Measurements from ENCODE around the gene MOB3A.

The MOB3A gene

DNA sequence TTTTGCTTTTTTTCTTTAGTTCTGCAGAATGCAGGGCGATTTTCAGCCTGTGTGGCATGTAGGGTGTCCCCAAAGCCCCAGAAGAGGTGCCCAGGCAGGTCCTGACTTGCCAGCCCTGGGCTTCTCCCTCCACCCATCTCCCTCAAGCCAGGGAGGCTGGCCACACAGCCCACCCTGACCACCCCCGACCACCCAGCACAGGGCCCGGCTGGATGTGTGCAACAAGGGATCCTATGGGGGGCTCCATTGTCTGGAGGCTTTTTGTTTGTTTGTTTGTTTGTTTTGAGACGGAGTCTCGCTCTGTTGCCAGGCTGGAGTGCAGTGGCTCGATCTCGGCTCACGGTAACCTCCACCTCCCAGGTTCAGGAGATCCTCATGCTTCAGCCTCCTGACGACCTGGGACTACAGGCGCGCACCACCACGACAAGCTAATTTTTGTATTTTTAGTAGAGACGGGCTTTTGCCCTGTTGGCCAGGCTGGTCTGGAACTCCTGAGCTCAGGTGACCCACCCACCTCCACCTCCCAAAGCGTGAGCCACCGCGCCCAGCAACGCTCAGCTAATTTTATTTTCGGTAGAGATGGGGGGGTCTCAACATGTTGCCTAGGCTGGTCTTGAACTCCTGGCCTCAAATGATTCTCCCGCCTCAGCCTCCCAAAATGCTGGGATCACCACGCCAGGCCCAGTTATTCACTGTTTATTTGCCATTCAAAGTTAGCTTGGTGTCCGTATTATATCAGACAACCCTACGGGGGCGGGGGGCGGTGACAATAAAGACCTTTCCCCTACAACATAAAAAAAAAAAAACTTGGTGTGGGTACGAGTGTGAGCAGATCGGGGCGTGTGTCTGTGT lies 37.3 kb downstream of the MOB3A start:
- DNase-seq, result no peak

DNA sequence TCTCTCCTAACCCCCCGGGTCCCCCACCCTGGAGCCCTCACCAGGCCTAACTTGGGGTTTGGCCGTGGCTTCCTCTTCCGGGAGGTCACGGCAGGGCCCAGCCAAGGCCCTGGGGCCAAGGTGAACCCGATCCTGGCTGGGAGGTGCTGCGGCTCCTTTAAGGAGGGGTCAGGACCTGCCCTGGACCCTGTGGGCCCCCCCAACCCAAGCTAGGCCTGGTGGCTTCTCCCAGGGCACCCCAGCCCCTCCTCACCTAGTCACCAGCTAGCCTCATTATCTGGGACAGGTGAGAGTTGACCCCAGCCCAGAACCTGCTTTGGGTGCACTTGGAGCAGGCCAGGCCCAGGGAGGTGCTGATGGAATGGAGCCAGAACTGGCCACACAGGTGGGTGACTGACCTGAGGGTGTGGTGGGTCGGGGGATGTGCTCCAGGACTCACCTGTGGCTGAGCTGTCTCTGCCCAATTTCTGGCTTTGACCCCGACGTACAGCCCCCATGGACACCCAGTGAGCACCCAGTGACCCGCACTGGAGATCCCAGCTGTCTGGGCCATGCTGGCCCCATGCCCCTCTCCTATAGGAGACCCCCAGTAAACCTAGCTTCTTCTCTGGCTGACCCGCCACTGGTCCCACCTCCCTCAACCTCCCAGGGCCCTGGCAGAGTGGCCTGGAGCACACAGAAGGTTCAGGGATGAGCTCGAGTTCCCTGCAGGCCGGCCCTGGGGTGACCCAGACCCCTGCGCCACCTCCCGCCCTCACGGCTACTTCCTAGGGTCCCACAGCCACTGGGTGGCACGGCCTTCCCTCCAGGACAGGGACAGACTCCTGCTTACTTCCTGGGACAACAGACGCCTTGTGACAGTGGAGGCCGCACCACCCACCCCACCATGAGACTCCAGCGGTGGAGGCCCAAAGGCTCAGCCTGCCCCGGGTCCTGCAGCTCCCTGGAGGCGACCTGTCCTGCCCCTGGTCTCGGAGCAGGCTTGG lies 38.3 kb downstream of the MOB3A start:
- no peak for DNase-seq

DNA sequence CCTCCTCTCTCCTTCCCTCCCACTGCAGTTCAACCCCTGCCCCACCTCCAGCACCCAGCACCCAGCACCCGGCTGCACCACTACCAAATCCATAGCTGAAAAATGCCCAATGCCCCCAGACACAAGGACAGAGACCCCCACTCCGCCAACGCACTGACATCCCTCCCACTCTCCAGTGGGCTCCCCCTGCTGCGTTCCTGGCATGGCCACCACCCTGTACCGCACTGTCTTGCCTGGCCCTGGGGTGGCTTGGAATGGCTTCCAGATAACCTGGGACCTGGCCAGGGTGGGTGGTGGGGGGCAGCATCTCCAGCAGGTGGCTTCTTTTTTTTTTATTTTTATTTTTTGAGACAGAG lies 39.3 kb downstream of the MOB3A start:
- DNase-seq, result no peak

DNA sequence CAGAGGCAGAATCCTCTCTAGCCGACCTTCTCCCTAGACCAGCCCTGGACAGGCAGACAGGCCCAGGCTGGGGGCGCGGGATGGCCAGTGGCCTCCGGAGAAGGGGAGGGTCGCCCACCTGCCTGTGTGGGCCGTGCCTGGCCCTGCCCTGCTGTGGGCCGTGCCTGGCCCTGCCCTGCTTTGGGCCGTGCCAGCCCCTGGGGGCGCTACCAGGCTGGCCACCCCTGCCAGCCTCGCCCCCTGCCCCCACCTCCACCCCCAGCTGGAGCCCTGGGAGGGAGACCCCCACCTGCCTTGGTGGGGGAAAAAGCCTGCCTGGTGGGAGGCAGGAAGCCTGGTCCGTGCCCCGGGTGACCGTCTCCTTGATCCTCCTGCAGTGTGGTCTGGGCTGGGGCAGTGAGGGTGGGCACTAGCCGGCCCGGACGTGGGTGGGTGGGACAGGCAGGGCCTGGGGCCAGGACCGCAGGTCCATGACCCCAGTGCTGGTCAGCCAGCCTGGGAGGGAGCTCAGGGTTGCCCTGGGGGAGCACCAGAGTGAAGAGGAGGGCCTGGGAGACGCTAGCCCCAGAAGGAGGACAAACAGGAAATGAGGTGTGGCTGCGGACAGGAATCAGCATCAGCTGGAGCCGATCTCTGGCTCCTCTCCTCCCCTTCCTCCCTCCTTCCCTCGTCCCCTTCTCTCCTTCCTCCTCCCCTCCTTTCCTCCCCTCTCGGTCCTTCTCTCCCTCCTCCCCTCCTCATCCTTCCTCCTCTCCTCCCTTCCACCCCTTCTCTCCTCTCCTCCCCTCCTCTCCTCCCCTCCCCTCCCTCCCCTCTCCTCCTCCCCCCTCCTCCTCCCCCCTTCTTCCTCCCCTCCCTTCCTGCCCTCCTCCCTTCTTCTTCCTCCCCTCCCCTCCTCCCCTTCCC lies 39.9 kb downstream of the MOB3A start:
- DNase-seq, result peak; percentile 77

DNA sequence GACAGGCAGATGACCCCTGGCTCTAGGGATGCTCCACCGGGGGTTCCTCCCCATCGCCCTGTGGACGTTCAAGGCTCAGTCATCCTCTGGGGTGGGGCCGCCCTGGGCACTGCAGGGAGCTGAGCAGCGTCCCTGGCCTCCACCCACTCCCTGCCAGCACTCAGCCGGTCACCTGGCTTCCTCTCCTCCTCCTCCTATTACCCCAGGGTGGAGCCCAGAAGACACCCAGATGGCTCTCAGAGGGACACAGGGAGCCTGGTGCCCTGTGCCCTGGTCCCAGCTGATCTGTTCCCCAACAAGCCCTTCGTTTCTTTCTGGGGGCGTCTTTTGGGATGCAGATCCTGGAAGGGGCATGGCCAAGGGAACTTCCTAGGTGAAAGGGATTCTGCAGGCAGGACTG lies 41.4 kb downstream of the MOB3A start:
- no peak for DNase-seq

DNA sequence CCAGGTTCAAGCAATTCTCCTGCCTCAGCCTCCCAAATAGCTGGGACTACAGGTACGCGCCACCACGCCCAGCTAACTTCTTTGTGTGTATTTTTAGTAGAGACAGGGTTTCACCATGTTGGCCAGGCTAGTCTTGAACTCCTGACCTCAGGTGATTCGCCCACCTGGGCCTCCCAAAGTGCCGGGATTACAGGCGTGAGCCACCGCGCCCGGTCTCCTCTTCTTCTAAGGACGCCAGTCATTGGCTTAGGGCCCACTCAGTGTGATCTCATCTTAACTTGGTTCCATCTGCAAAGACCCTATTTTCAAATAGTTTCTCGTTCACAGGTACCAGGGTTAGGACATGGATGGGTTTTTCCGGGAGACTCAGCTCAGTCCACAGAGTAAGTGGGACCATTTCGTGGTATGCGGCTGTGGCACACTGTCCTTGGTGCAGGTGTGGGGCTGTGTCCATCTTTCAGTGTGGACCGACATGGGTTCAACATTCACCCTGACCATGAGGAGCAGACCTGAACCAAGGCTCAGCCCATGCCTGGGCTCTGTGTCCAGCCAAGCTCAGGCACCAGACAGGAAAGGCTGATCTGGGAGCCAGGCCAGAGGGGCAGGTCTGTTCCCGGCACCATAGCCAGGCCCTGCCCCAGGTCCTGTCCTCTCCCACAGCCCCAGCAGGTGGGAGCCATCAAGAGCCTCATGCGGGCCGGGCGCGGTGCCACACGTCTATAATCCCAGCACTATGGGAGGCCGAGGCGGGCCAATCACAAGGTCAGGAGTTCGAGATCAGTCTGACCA lies 42.3 kb downstream of the MOB3A start:
- DNase-seq, result no peak

DNA sequence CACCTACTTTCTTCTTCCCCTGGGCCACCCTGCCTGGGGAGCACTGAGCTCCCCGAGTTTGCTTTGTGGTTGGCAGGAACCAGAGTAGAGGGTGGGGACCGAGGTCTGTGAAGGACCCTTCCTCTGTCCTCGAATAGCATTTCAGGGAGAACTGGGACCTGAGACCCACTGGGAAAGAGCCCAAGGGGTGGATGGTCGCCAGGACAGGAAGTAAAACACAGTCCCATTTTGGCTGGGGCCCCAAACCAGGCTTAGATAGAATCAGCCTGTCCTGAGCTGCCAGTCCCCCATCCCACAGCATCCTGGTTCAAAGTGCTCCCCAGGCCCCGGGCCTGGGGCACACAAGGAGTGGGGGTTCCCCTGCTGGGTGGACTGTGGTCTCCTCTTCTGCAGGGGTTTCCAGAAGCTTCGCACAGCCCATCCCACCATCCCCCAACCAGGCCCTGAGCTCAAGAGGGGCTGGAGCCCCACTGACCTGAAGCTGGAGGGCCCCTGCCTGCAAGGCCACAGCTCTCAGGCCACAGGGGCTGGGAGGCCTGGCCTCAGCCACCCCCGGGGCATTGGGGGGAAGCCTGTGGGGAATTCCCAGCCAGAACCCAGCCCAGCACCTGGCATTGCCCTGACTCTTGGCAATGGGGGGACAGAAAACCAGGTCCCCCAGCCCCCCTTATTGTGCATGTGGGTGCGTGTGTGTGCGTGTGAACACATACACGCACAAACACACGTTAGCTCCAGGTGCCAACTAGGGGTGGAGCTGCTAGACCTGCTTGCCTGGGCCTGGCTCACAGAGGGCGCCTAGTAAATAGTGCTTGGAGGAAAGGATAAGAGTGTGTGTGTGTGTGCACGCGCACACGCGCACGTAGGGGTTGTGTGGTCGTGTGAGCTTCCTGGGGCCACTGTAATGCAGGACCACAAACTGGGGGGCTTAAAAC lies 44.1 kb downstream of the MOB3A start:
- no peak for DNase-seq

DNA sequence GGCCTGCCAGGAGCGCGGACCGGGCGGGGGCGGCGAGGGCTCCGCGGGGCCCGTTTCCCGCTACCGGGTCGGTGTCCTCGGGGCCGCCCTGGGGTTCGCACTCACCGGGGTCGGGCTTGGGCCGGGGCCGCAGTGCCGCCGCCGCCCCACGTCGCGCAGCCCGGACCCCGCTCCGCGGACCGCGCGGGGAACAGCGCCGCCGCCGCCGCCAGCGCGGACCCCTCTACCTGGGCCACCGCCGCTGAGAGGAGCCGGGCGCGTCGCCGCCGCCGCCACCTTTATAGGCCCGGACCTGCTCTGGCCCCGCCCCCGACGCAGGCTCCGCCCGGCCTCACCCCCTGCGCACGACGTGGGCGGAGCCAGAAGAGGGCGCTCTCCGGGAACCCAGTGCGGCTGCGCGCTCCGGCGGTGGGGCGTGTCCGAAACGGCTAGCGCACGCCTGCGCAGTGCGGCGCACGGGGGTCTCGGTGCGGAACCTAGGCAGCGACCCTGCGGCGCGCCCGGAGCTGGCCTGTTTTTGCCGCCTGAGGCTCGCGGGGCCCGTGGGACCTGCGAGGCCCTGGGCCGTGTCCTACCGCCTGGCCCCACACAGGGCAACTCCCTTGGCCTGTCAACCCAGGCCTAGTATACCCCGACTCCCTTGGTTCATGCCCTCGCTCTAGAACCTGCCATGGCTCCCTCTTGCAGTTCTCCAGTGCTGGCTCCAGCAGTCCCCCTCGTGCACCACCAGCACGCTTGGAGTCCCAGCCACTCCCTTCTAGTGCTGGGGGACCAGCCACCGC lies 44.9 kb downstream of the MOB3A start, which contains the start of gene MKNK2:
Gene MKNK2, minus strand, starts transcription at position 254 of the 782 bp plus-strand sequence. CDS start 393 bp downstream, outside the sequence.
- peak; percentile 93 for DNase-seq

DNA sequence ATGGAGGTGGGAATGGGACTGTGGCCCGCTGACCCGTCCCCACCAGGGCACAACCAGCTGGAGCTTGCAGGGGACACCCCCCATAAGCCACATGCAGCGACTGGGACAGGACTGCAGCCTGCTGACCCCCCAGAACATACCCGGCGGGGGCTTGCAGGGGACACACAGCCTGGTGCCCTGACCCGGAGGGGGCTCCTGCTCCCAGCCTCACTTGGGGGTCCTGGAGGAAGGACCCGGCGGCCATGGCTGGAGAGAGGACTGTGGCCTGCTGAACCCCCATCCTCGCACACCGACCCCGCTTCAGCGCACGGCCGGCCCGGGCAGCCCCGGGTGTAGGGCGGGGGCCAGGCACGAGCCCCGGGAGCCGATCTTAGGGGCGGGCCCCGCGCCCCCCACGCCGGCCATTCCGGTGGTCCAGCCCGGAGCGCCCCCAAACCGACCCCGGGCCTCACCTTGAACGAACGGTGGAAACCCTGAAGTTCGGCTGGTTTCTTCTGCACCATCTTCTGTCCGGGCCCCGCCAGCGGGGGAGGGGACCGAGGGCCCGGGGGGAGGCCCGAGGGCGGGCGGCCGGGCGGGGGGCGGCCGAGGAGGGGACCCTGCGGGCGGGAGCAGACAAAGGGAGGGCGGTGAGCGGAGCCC lies 45.7 kb downstream of the MOB3A start:
- no peak for DNase-seq

DNA sequence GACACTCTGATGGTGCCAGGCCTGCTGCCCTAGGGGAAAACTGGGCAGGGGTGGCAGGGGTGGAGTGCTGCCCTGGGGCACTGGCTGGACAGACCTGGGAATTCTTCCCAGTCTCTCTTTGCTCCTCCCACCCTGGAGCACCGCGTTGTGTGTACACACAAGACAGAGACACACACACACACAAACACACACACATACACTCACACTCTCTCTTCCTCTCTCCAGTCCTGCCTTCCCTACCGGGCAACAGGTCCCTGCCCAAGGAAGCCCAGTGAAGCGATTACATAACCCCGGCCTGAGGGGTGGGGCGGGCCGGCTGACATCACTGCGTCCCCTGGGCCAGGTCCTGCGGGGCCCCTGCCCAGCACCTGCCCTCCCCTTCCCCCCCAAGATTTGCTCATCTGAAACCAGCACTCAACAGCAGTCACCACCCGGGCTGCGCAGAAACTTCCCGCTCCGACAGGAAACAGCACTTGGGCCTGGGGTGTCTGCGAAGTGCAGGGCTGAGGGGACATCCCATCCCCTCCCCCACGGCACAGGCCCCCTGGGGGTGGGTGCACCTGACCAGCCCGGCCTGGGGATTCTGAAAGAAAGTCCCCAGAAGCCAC lies 46.3 kb downstream of the MOB3A start:
- DNase-seq, result peak; percentile 75

DNA sequence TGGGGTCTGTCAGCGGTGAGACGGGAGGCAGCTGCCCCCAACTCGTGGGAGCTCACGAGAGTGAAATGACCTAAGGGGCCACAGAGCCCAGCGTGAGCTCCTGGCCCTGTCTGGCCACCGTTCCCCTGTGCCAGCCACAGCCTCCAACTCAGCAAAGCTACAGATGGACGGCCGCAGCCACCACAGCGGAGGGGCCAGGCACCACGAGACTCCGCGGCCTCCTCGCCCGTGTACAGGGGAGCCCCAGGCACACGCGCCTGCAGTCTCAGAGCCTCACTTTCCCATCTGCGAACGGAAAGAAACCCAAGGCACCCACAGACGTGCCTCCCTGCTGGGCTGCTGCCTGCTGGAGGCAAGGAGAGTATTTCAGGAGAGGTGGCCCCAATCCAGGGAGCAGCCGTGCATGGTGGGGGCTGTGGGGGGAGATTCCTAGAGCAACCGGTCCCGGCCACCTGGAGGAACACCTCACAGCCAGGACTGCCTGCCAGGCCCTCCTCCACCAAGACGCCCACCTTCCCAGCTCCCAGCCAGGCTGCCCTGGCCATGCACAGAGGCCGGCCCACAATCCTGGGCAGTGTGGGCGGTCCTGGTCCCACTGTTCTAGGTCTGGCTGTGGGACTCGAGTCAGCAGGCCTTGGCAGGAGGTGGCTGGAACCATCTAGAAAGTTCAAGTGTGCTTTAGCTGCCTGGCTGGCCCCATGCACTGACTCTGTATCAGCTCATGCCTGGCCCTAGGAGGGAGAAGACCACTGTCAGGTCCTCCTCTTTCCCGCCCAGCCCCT lies 47.0 kb downstream of the MOB3A start:
- DNase-seq, result peak; percentile 40

DNA sequence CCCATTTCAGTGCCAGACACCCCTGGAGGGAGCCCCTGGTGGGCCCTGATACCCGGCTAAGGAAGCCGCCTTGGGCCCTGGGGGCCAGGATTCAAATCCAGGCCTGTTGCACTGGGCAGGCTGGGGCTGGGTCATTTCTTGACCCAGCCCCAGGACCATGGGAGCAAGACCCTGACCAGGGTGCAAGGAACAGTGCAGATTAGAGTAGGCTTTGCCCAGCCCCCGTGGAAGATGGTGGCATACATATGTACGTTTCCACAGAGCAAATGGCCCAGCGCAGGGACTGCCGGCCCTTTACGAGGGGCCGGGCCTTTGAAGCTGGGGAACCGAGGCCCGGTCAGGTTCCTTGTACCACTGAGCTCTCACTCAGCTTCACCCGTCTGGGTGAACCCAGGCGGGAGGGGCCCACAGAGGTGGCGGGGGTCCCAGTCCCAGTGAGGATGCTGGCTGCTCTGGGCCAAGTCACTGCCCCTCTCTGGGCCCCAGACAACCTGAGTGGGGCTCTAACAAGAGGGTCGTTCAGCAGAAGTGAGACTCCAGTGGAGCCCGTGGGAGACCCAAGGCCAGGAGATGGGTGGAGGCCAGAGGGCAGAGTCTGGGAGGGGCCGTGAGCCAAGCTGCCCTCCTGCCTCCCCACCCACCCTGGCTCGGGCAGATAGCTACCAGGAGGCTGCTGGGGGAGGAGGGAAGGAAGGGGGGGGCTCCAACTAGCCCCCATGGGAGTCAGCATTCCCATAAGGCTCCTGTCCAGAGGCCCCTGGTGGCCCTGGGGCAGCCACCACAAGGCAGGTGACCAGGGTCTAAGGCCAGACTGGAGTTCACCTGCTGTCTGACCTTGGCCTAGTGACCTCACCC lies 47.8 kb downstream of the MOB3A start:
- no peak for DNase-seq

DNA sequence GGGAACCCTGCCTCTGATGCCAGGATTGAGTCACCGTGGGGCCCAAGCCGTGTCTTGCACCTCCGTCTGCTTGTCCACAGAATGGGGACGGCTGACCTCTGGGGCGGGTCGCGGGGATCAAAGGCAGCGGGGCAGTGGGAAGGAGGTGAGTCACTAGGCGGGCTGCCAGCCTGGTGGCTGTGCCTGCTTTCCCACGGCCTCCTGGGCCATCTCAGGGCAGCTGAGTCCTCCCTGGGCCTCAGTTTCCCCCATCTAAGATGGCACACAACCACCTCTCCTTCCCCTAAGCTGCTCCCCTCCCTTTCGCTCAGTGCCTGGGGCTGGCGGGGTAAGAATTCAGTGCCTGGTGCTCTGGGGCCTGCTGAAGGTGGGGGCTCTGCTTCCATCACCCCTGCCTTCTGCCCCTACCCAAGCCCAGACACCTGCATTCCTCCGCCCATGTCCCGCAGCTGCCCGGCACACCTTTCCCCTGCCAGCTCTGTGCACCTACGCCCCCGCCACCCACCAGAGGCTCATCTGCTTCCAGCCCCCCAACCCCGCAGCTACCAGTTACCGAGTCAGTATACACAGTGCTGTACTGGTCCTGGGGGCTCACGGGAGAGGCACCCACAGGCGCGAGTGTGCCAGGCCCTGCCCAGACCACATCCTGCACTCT lies 48.5 kb downstream of the MOB3A start:
- DNase-seq, result peak; percentile 33

DNA sequence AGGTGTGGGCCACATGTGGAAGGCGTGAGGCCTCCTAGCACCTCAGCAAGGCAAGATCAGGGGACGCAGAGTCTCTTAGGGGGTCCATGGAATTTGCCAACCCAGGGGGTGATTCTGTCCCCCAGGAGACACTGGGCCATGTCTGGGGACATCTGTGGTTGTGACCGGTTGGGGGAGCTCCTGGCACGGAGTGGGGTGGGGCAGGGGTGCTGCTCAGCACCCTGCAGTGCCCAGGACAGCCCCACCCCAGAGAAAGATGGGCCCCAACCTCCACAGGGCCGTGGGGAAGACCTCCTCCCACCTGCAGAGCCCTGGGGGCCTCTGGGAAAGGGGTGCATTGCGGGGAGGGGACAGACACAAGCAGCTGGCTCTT lies 49.1 kb downstream of the MOB3A start:
- DNase-seq, result no peak

DNA sequence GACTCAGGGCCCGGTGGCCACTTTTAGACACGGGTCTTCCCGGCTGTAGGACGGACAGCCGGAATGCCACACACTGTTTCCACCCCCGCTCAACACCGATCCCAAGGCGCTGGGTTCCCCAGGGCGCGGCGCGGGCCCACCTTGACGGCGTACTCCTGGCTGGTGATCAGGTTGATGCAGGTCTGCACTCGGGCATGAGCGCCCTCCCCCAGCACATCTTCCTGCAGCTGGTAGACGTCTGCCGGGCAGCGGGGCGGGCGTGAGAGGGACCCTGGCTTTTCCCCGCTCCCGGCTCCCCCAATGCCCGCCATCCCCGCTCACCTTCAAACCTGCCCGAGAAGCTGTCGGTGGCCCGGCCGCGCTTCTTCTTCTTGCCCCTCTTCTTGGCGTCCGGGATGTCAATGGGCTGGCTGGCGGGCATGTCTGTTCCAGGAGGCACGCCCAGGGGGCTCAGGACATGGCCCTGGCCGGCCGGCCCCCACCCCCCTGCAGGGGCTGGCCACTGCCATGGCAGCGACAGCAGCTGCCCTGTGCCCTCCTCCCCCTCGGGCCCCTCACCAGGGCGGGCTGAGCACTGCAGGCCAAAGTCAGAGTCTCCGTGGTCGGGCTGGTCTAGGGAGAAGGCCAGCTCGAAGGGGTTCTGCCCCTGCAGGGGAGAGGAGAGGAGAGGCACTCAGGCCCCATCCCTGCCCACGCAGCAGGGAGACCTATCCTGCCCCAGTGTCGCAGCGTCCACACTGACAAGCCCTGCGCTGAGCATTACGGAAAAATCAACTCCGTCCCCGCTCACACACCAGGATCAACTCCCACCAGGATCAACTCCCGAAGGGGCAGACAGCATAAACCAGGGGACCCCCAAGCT lies 49.8 kb downstream of the MOB3A start:
- no peak for DNase-seq
